Measurements from ENCODE around the gene MACC1. TPM values are rescaled to one million over a fixed set of nuclear protein-coding genes. Genes with fewer than 3 reads are reported as not detected.

The MACC1 gene
- total and polyA plus RNA-seq, 12 donors: under 0.01 to 0.82 (median 0.20) TPM; not detected in 4

DNA sequence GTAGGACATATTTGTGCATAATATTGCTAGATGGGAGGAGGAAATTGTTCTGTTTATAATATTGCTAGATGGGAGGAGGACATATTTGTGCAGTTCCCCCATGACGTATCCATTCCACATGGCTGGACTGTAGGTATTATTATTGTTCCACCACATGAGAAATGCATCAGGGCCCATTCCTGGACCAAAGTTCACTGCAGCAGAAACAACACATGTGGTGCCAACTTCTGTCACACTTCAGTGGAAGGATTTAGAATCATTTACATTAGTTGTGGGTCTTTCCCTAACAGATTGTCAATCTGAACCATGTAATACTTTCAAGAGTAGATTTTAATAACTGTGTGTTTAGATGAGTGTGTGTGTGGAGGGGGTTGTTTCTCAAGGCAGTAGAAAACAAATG lies 32.7 kb upstream of the MACC1 start:
- no peaks in the 10 kb centered on the region for H3K9me3 ChIP-seq
- no peaks in the 10 kb centered on the region for H3K36me3 ChIP-seq
- peaks cover 0 to 4% (median 0%) of the 10 kb centered on the region in 9 donors for H3K4me1 ChIP-seq
- ATAC-seq (no peak), DNase-seq (no peak)
- WGBS, 2 donors: 78 to 86% methylated on average over 1 of the region's 1 CpG
- H3K27ac ChIP-seq: no peak overlapping the region
- intact Hi-C loops (cut with DNase I): loop anchor here in 1 of 10 donors (1.0 kb wide), 1 partner anchor 19 kb away; no protein-coding TSS in a partner anchor
- TF ChIP-seq, protein P1, sequence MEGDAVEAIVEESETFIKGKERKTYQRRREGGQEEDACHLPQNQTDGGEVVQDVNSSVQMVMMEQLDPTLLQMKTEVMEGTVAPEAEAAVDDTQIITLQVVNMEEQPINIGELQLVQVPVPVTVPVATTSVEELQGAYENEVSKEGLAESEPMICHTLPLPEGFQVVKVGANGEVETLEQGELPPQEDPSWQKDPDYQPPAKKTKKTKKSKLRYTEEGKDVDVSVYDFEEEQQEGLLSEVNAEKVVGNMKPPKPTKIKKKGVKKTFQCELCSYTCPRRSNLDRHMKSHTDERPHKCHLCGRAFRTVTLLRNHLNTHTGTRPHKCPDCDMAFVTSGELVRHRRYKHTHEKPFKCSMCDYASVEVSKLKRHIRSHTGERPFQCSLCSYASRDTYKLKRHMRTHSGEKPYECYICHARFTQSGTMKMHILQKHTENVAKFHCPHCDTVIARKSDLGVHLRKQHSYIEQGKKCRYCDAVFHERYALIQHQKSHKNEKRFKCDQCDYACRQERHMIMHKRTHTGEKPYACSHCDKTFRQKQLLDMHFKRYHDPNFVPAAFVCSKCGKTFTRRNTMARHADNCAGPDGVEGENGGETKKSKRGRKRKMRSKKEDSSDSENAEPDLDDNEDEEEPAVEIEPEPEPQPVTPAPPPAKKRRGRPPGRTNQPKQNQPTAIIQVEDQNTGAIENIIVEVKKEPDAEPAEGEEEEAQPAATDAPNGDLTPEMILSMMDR (IDR thresholded peaks at IDR 0.05): no peak
- no peak overlapping the region for H3K4me3 ChIP-seq
- H3K27me3 ChIP-seq: no peaks in the 10 kb centered on the region

GRCh38 chr7:20249376-20249775 lies 32.2 kb upstream of the MACC1 start:
- Histone ChIP-seq H3K36me3 (no peaks in the 10 kb centered on the region), H3K4me3 (no peak overlapping the region), H3K27ac (no peak overlapping the region), H3K9me3 (no peaks in the 10 kb centered on the region), H3K4me1 (peaks cover 0 to 9% (median 0%) of the 10 kb centered on the region in 9 donors), H3K27me3 (no peaks in the 10 kb centered on the region)
- ATAC-seq (no peak), DNase-seq (no peak)
- intact Hi-C loops (cut with DNase I): loop anchor here in 1 of 10 donors (1.0 kb wide), 1 partner anchor 20 kb away; no protein-coding TSS in a partner anchor
- TF ChIP-seq, protein P1 (IDR thresholded peaks at IDR 0.05): no peak
- 80 to 86% methylated on average over 4 of the region's 4 CpGs for WGBS, 2 donors

DNA sequence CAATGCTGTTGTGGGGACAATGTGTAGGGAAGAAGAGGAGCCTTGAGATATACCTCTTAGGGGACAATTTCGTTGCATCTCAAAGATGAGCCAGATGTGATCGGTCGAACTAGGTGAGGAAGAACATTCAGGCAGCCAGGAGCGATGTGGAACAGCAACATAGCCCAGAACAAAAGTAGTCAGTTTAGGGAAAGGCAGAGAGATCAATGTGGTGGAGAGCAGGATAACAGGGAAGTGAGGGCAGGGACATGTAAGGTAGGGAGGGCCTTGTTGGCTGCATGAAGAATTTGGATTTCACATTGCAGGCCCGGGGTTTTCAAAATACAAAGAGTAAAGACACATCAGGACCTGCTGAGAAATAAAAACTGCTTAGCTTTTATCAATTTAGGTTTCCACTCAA lies 29.1 kb upstream of the MACC1 start:
- Histone ChIP-seq H3K27ac (no peak overlapping the region), H3K4me3 (no peak overlapping the region), H3K4me1 (peaks cover 0 to 9% (median 0%) of the 10 kb centered on the region in 9 donors), H3K9me3 (no peaks in the 10 kb centered on the region), H3K27me3 (no peaks in the 10 kb centered on the region), H3K36me3 (no peaks in the 10 kb centered on the region)
- ATAC-seq (no peak), DNase-seq (no peak)
- intact Hi-C loops (cut with DNase I): no loop called here
- TF ChIP-seq, protein P1 (IDR thresholded peaks at IDR 0.05): no peak
- 88 to 89% methylated on average over 5 of the region's 5 CpGs for WGBS, 2 donors

GRCh38 chr7:20244334-20245120 lies 27.3 kb upstream of the MACC1 start:
- ATAC-seq: peak in 5 of 8 donors; percentile 24 to 84 (median 35)

More at GRCh38 chr7:20244334-20245120, 27.3 kb upstream of the MACC1 start:
- DNase-seq: no peak
- TF ChIP-seq, protein P1 (IDR thresholded peaks at IDR 0.05): no peak
- Histone ChIP-seq H3K9me3 (no peaks in the 10 kb centered on the region), H3K4me3 (no peak overlapping the region), H3K27me3 (no peaks in the 10 kb centered on the region), H3K36me3 (no peaks in the 10 kb centered on the region), H3K27ac (peak overlapping the region in 2 of 10 donors; percentile 9 to 36), H3K4me1 (peaks cover 0 to 9% (median 0%) of the 10 kb centered on the region in 9 donors)
- 49 to 66% methylated on average over 3 of the region's 3 CpGs for WGBS, 2 donors
- intact Hi-C loops (cut with DNase I): no loop called here
